ENCODE results near the gene SIAE. TPM values are rescaled to one million over a fixed set of nuclear protein-coding genes. Genes with fewer than 3 reads are reported as not detected.

SIAE gene
- total RNA-seq, 2 experiments from 2014 or later: 4.5 to 5.6 TPM

GRCh38 chr11:124639186-124639585, 34.4 kb downstream of the SIAE start:
- Histone ChIP-seq H3K4me1 (ENCODE audit: insufficient read depth, low read length) (no peaks in the 10 kb centered on the region), H3K36me3 (ENCODE audit: insufficient read depth, low read length) (peaks cover 30% of the 10 kb centered on the region), H3K9me3 (ENCODE audit: control insufficient read depth in 1 of 2, insufficient read depth in 1 of 2, low read length in 2 of 2) (no peaks in the 10 kb centered on the region), H3K27me3 (ENCODE audit: control insufficient read depth in 1 of 2, insufficient read depth in 2 of 2, low read length in 2 of 2) (no peaks in the 10 kb centered on the region), H3K27ac (ENCODE audit: low read depth in 1 of 2, low read length in 2 of 2) (no peak overlapping the region), H3K4me3 (ENCODE audit: low read length) (no peak overlapping the region)
- no peaks in the 10 kb centered on the region for H3K9me3 Mint-ChIP-seq
- intact Hi-C loops (cut with DNase I, micrococcal nuclease): no loop called here
- H3K4me1 Mint-ChIP-seq (ENCODE audit: low read depth): no peaks in the 10 kb centered on the region
- peaks cover 42% of the 10 kb centered on the region for H3K36me3 Mint-ChIP-seq (ENCODE audit: low read depth)
- TF ChIP-seq, protein P1, sequence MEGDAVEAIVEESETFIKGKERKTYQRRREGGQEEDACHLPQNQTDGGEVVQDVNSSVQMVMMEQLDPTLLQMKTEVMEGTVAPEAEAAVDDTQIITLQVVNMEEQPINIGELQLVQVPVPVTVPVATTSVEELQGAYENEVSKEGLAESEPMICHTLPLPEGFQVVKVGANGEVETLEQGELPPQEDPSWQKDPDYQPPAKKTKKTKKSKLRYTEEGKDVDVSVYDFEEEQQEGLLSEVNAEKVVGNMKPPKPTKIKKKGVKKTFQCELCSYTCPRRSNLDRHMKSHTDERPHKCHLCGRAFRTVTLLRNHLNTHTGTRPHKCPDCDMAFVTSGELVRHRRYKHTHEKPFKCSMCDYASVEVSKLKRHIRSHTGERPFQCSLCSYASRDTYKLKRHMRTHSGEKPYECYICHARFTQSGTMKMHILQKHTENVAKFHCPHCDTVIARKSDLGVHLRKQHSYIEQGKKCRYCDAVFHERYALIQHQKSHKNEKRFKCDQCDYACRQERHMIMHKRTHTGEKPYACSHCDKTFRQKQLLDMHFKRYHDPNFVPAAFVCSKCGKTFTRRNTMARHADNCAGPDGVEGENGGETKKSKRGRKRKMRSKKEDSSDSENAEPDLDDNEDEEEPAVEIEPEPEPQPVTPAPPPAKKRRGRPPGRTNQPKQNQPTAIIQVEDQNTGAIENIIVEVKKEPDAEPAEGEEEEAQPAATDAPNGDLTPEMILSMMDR (IDR thresholded peaks at IDR 0.05): no peak
- H3K27me3 Mint-ChIP-seq: no peaks in the 10 kb centered on the region
- CTCF ChIA-PET: interaction anchor here (0.9 kb wide), 1 partner anchor 11 kb away, joined by 3 read pairs; no protein-coding TSS in a partner anchor
- no peak overlapping the region for H3K4me3 Mint-ChIP-seq
- H3K27ac Mint-ChIP-seq: no peak overlapping the region
- no peak for DNase-seq
- ATAC-seq (ENCODE audit: poor library complexity): no peak
- POLR2A ChIA-PET: interaction anchor here (1.0 kb wide), 1 partner anchor 17 kb away, joined by 3 read pairs; no protein-coding TSS in a partner anchor

DNA sequence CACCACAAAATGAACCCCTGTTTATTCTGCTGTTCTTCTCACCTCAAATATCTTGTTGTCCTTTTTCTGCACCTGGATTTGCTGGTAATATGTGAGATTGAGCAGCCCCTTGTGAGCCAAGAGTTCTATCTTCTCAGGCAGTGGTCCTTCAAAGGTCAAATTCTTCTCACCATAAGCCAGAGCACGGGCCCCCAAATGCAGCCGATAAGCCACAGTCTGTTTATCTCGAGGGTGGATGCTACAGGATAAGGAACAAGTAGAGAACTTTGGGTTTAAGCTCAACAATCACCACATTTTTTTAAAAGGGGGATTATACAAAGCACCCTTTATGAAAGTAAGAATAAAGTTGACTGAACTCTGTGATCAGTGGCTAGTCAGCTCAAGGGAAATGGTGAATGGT, 35.0 kb downstream of the SIAE start:
- DNase-seq: no peak
- Histone ChIP-seq H3K36me3 (ENCODE audit: insufficient read depth, low read length) (peaks cover 34% of the 10 kb centered on the region), H3K4me3 (ENCODE audit: low read length) (no peak overlapping the region), H3K27ac (ENCODE audit: low read depth in 1 of 2, low read length in 2 of 2) (no peak overlapping the region), H3K9me3 (ENCODE audit: control insufficient read depth in 1 of 2, insufficient read depth in 1 of 2, low read length in 2 of 2) (no peaks in the 10 kb centered on the region), H3K27me3 (ENCODE audit: control insufficient read depth in 1 of 2, insufficient read depth in 2 of 2, low read length in 2 of 2) (no peaks in the 10 kb centered on the region), H3K4me1 (ENCODE audit: insufficient read depth, low read length) (no peaks in the 10 kb centered on the region)
- H3K9me3 Mint-ChIP-seq: no peaks in the 10 kb centered on the region
- no peak overlapping the region for H3K4me3 Mint-ChIP-seq
- H3K27ac Mint-ChIP-seq: no peak overlapping the region
- no peaks in the 10 kb centered on the region for H3K27me3 Mint-ChIP-seq
- POLR2A ChIA-PET: no interaction called here
- CTCF ChIA-PET: interaction anchor here (0.9 kb wide), 1 partner anchor 12 kb away, joined by 3 read pairs; no protein-coding TSS in a partner anchor
- H3K36me3 Mint-ChIP-seq (ENCODE audit: low read depth): peaks cover 49% of the 10 kb centered on the region
- no peak for ATAC-seq (ENCODE audit: poor library complexity)
- H3K4me1 Mint-ChIP-seq (ENCODE audit: low read depth): no peaks in the 10 kb centered on the region
- TF ChIP-seq, protein P1 (IDR thresholded peaks at IDR 0.05): no peak
- intact Hi-C loops (cut with DNase I, micrococcal nuclease): no loop called here

DNA sequence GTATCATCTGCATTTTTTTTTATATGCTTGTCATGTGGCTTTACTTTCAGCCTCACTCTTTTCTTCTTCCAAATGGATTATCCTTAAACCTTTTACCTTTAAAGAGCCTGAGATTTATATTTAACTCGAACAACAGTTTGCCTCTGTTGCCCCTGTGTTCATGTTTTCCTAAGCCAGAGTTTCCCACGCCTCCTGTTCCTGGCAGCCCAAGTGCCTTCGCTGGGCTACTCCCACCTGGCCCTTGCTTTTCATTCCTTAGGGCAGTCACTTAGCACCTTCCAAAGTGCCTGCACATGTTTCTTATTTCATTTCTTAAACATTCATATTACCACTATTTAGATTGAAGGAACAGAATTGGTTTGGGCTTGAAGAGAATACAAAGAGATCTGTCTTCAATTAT, 37.6 kb downstream of the SIAE start:
- H3K36me3 Mint-ChIP-seq (ENCODE audit: low read depth): peaks cover 74% of the 10 kb centered on the region
- H3K9me3 Mint-ChIP-seq: no peaks in the 10 kb centered on the region
- H3K9me3 ChIP-seq (ENCODE audit: control insufficient read depth in 1 of 2, insufficient read depth in 1 of 2, low read length in 2 of 2): no peaks in the 10 kb centered on the region
- no peak overlapping the region for H3K4me3 Mint-ChIP-seq
- H3K27ac ChIP-seq (ENCODE audit: low read depth in 1 of 2, low read length in 2 of 2): no peak overlapping the region
- TF ChIP-seq, protein P1 (IDR thresholded peaks at IDR 0.05): no peak
- H3K27me3 Mint-ChIP-seq: no peaks in the 10 kb centered on the region
- H3K36me3 ChIP-seq (ENCODE audit: insufficient read depth, low read length): peaks cover 60% of the 10 kb centered on the region
- no peaks in the 10 kb centered on the region for H3K4me1 Mint-ChIP-seq (ENCODE audit: low read depth)
- no peak for DNase-seq
- intact Hi-C loops (cut with DNase I, micrococcal nuclease): no loop called here
- H3K27me3 ChIP-seq (ENCODE audit: control insufficient read depth in 1 of 2, insufficient read depth in 2 of 2, low read length in 2 of 2): no peaks in the 10 kb centered on the region
- no peak for ATAC-seq (ENCODE audit: poor library complexity)
- H3K4me3 ChIP-seq (ENCODE audit: low read length): no peak overlapping the region
- ChIA-PET CTCF (no interaction called here), POLR2A (interaction anchor here (0.7 kb wide), 1 partner anchor 471 kb away, joined by 3 read pairs; no protein-coding TSS in a partner anchor)
- H3K27ac Mint-ChIP-seq: no peak overlapping the region
- H3K4me1 ChIP-seq (ENCODE audit: insufficient read depth, low read length): no peaks in the 10 kb centered on the region
